Progenitor cell of endocrine pancreas (in vitro differentiated cells): Measurements from ENCODE around the gene HNRNPA0. TPM values are rescaled to one million over a fixed set of nuclear protein-coding genes. Genes with fewer than 3 reads are reported as not detected.
"Not testable (repeated sequence)": the region's sequence is repeated elsewhere in the genome, so short reads cannot be mapped to it uniquely, and the experiment has no call there.

Experiments
- DNase-seq: peaks from one replicate; pipeline ENCODE4 v3.0.0; 2021; ENCODE audit warnings: low spot score; ENCODE audit not compliant: unreplicated experiment
- H3K27ac Mint-ChIP-seq: 2 replicates; pipeline ENCODE4 v1.8.0; 2021; ENCODE audit warnings: mild to moderate bottlenecking, moderate library complexity, mixed read lengths
- H3K27me3 Mint-ChIP-seq: 2 replicates; pipeline ENCODE4 v1.8.0; 2021; ENCODE audit warnings: mixed read lengths
- H3K36me3 Mint-ChIP-seq: 2 replicates; pipeline ENCODE4 v1.8.0; 2022; ENCODE audit warnings: mixed read lengths; ENCODE audit not compliant: insufficient read depth
- H3K4me1 Mint-ChIP-seq: 2 replicates; pipeline ENCODE4 v1.8.0; 2021; ENCODE audit warnings: low read depth, mixed read lengths
- H3K4me3 Mint-ChIP-seq: 2 replicates; pipeline ENCODE4 v1.8.0; 2021; ENCODE audit warnings: low read depth, mild to moderate bottlenecking, moderate library complexity, mixed read lengths
- H3K9me3 Mint-ChIP-seq: 2 replicates; pipeline ENCODE4 v1.8.0; 2021; ENCODE audit warnings: low read depth, mixed read lengths
- total RNA-seq: library from RNA; stranded (reverse); gene quantifications from 2 replicates; pipeline ENCODE4 v1.2.1, GENCODE V29; 2021
- TF ChIP-seq, protein P1 (sequence below): fragments of 200-600 bp; sonication (generic); IDR thresholded peaks from one replicate; pipeline ENCODE4 v1.5.0; 2021; ENCODE audit warnings: antibody characterized with exemption, mild to moderate bottlenecking; ENCODE audit not compliant: unreplicated experiment

Gene HNRNPA0
- total RNA-seq, 1 donor from 2014 or later, result 82.6 TPM

DNA sequence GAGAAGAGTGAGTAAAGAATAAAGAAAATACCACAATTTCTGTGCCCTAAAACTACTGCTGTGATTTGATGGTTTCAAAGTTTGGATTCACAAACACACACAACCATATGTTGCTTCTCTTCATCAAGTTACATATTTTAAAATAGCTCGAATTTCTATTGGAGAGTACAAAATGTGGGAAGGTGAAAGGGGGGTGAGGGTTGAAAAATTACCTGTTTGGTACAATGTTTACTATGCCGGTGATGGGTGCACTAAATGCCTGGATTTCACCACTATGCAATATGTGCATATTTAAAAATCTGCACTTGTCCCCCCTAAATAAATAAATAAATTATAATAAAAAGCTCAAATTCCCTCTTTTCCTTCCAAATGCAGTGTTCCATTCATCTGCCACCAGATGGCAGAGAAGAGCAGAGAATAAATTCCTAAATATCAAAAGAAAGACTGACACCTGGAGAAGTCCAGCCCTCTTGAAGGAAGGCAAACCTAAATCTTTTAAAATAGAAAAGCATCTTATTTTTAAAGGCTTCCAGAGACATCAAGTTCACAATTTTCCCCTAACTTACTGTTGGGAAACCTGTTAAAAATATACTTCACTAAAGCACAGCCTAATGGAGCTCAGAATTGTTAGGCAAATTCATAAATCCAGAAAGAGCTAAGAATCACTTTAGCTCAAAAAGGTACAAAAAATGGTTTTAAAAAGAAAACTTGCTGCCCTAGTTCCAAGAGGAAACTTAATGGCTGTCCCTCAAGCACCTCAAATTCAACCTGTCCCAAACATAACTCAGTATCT lies 24.8 kb upstream of the HNRNPA0 start:
- Mint-ChIP-seq H3K27me3 (peaks cover 3% of the 10 kb centered on the region), H3K36me3 (no peaks in the 10 kb centered on the region), H3K4me1 (peaks cover 7% of the 10 kb centered on the region), H3K4me3 (no peak overlapping the region), H3K9me3 (no peaks in the 10 kb centered on the region), H3K27ac (no peak overlapping the region)
- TF ChIP-seq, protein P1, sequence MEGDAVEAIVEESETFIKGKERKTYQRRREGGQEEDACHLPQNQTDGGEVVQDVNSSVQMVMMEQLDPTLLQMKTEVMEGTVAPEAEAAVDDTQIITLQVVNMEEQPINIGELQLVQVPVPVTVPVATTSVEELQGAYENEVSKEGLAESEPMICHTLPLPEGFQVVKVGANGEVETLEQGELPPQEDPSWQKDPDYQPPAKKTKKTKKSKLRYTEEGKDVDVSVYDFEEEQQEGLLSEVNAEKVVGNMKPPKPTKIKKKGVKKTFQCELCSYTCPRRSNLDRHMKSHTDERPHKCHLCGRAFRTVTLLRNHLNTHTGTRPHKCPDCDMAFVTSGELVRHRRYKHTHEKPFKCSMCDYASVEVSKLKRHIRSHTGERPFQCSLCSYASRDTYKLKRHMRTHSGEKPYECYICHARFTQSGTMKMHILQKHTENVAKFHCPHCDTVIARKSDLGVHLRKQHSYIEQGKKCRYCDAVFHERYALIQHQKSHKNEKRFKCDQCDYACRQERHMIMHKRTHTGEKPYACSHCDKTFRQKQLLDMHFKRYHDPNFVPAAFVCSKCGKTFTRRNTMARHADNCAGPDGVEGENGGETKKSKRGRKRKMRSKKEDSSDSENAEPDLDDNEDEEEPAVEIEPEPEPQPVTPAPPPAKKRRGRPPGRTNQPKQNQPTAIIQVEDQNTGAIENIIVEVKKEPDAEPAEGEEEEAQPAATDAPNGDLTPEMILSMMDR, result peak; percentile 86
- no peak for DNase-seq

DNA sequence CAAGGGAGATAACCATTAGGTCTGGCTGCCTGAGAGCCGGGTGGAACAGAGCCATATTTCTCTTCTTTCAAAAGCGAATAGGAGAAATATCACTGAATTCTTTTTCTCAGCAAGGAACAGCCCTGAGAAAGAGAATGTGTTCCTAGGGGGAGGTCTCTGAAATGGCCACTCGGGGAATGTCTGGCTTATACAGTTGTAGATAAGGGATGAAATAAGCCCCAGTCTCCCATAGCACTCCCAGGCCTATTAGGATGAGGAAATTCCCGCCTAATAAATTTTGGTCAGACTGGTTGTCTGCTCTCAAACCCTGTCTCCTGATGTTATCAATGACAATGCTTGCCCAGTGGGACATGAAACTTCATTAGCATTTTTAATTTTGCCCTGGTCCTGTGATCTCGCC lies 13.8 kb upstream of the HNRNPA0 start:
- H3K27ac Mint-ChIP-seq, H3K4me3 Mint-ChIP-seq, DNase-seq, H3K36me3 Mint-ChIP-seq, H3K27me3 Mint-ChIP-seq, H3K4me1 Mint-ChIP-seq: not testable (repeated sequence)
- peaks cover 25% of the 10 kb centered on the region for H3K9me3 Mint-ChIP-seq

DNA sequence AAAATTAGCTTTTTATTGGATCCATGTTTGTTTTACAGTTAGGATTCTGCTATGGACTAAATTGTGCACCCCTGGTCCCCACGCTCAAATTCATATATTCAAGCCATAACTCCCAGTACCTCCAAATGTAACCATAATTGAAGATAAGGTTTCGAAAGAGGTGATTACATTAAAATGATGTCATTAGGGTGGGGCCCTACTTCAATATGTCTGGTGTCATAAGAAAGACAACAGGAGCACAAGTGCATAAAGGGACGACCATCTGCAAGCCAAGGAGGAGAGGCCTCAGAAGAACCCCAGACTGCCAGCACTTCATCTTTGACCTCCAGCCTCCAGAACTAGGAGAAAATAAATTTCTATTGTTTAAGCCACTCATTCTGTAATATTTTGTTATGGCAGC lies 7.4 kb upstream of the HNRNPA0 start:
- no peaks in the 10 kb centered on the region for H3K27me3 Mint-ChIP-seq
- no peak for DNase-seq
- H3K27ac Mint-ChIP-seq, result no peak overlapping the region
- H3K4me3 Mint-ChIP-seq, result no peak overlapping the region
- TF ChIP-seq, protein P1, result no peak
- peaks cover 19% of the 10 kb centered on the region for H3K4me1 Mint-ChIP-seq
- peaks cover 5% of the 10 kb centered on the region for H3K9me3 Mint-ChIP-seq
- no peaks in the 10 kb centered on the region for H3K36me3 Mint-ChIP-seq

DNA sequence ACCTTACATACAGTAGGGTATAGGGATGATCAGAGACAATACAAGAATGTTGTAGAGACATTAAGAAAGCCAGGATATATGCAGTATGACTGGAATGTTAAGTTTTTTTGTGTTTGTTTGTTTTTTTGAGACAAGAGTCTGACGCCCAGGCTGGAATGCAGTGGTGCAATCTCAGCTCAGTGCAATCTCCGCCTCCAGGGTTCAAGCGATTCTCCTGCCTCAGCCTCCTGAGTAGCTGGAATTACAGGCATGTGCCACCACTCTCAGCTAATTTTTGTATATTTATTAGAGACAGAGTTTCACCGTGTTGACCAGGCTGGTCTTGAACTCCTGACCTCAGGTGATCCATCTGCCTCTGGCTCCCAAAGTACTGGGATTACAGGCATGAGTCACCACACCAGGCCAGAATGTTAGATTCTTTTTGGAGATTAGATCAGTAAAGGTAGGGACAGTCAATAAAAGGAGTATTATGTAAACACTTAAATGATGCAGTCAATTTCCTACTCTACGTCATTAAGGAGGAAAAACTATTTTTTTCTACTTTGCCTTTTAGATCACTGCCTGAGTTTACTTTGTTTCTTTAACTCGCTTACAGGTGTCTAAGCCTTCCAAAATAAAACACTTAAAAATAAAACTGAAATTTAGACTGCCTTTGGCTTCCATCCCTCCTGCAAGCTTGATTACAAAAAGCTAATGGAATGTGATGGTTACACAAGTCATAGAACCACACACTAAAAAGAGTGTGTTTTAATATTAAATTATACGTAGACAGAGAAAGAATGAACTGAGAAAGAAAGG lies 6.8 kb upstream of the HNRNPA0 start:
- no peak for DNase-seq
- H3K4me3 Mint-ChIP-seq, result no peak overlapping the region
- H3K27ac Mint-ChIP-seq, result no peak overlapping the region
- no peaks in the 10 kb centered on the region for H3K27me3 Mint-ChIP-seq
- peaks cover 19% of the 10 kb centered on the region for H3K4me1 Mint-ChIP-seq
- no peaks in the 10 kb centered on the region for H3K36me3 Mint-ChIP-seq
- H3K9me3 Mint-ChIP-seq, result peaks cover 5% of the 10 kb centered on the region
- TF ChIP-seq, protein P1, result no peak

DNA sequence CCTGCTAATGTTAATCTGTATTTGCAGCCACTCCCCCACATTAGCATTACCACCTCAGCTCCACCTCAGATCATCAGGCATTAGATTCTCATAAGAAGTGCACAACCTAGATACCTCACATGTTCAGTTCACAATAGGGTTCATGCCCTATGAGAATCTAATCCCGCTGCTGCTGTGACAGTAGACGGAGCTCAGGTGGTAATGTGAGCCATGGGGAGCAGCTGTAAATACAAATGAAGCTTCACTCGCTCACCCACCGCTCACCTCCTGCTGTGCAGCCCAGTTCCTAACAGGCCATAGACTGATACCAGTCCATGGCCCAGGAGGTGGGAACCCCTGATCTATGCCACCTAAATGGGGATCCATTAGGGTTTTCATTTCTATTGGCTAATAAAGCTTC lies 6.1 kb upstream of the HNRNPA0 start:
- peaks cover 19% of the 10 kb centered on the region for H3K4me1 Mint-ChIP-seq
- no peaks in the 10 kb centered on the region for H3K27me3 Mint-ChIP-seq
- no peaks in the 10 kb centered on the region for H3K36me3 Mint-ChIP-seq
- DNase-seq, result no peak
- H3K27ac Mint-ChIP-seq, result no peak overlapping the region
- no peak overlapping the region for H3K4me3 Mint-ChIP-seq
- TF ChIP-seq, protein P1, result no peak
- peaks cover under 1% of the 10 kb centered on the region for H3K9me3 Mint-ChIP-seq
